ENCODE results near the gene GLIPR2.
"Not testable (repeated sequence)": the region's sequence is repeated elsewhere in the genome, so short reads cannot be mapped to it uniquely, and the experiment has no call there.

Gene GLIPR2

GRCh38 chr9:36144309-36145232 is 8.0 kb downstream of the GLIPR2 start:
- DNase-seq (ENCODE audit: low spot score), result peak; percentile 43

DNA sequence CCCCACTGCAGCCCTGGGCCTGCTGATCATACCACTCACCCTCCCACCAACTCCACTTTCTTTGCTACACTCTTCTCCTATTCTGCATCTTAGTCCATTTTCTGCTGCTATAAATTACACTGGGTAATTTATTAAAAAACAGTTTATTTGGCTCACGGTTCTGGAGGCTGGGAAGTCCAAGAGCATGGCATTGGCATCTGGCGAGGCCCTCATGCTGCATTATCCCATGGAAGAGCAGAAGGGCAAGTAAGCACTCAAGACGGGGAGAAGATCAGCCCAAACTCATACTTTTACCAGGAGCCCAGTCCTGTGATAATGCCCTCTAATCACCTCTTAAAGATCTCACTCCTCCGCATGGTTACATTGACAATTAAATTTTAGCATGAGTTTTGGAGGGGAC is 9.4 kb downstream of the GLIPR2 start:
- no peak for DNase-seq (ENCODE audit: low spot score)

DNA sequence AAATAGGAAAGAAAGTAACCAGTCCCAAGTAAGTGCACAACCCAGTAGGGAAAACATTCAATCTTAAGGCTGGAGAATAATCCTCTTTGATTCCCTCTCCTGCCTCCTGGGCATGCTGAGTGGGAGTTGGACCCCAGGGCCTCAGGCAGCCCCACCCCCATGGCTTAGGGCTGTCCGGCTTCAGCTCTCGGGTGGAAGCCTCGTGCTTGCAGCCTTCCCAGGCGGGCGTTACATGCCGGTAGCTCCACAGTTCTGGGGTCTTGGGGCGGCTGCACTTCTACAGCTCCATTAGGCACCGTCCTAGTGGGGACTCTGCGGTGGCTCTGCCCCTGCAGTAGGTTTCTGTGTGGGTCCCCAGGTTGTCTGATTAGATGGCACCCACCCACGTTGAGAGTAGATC is 10.1 kb downstream of the GLIPR2 start:
- no peak for DNase-seq (ENCODE audit: low spot score)

DNA sequence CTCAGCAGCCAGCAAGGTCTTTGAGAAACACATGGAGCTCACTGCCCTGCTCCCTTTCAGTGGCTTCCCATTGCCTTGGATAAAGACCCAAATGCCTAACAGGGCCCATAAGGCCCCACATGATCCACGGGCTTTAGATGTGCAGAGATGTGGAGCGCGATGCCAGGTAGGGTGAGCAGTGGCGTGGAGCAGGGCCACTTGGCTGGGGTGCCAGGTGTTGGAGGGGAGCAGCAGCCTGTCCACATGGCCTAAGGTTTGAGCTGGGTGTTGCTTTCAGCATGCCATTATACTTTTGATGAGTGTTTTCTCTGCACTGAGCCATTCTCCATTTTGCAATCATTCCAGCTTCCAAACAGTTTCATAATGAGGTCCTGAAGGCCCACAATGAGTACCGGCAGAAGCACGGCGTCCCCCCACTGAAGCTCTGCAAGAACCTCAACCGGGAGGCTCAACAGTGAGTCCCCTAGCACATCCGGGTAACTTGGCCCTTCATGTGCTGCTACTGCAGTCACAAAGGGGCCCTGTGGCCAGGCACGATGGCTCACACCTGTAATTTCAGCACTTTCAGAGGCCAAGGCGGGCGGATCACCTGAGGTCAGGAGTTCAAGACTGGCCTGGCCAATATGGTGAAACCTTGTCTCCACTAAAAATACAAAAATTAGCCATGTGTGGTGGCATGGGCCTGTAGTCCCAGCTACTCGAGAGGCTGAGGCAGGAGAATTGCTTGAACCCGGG is 11.1 kb downstream of the GLIPR2 start:
- no peak for DNase-seq (ENCODE audit: low spot score)

- peak; percentile 86 for DNase-seq (ENCODE audit: low spot score)
These were observed 11.9 kb downstream of the GLIPR2 start for GRCh38 chr9:36148311-36149051.

- no peak for DNase-seq (ENCODE audit: low spot score)
These were observed 12.7 kb downstream of the GLIPR2 start for GRCh38 chr9:36149197-36149596.

GRCh38 chr9:36150574-36151315 is 14.2 kb downstream of the GLIPR2 start:
- no peak for DNase-seq (ENCODE audit: low spot score)

- DNase-seq (ENCODE audit: low spot score), result peak; percentile 89
These were observed 15.0 kb downstream of the GLIPR2 start for GRCh38 chr9:36151316-36152210.

GRCh38 chr9:36152741-36153438 is 16.4 kb downstream of the GLIPR2 start:
- no peak for DNase-seq (ENCODE audit: low spot score)

GRCh38 chr9:36153746-36154145 is 17.2 kb downstream of the GLIPR2 start:
- DNase-seq (ENCODE audit: low spot score), result no peak

DNA sequence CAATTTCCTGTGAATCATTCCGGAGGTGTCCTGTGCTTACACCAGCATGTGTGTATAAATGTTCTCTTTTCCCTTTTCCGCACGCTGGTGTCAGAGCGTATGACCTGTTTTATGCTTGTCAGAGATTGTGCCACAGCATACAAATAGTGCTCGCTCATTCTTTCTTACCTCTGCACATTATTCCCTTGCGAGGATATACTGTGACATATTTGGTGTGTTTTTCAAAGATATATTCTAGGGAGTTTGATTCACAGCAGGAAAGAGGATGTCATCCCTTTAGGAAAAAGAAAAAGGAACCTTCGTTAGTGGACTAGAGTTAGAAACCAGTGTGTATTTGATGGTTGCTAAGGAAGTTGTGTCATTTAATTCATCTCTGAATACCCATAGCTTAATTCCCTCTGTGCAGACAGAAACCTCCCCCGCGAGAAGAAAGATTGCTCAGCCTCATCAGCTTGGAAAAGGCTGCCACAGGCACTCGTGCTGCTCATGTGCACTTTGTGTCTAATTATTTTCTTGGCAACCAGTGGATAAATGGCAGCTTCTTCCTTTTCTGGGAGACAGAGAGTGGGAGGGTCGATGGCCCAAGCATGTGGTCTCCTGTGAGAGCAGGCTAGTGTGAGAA is 17.9 kb downstream of the GLIPR2 start:
- DNase-seq (ENCODE audit: low spot score), result no peak

DNA sequence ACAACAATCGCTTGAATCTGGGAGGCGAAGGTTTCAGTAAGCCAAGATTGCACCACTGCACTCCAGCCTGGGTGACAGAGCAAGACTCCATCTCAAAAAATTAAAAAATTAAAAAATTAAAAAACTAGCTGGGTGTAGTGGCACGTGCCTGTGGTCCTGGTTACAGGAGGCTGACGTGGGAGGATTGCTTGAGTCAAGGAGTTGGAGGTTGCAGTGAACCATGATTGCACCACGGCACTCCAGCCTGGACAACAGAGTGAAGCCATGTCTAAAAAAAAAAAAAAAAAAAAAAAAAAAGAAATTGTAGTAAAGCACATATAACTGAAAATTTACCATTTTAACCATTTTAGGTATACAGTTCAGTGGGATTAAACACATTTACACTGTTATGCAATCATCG is 19.6 kb downstream of the GLIPR2 start:
- DNase-seq (ENCODE audit: low spot score), result no peak

- DNase-seq (ENCODE audit: low spot score), result no peak
These were observed 21.6 kb downstream of the GLIPR2 start for GRCh38 chr9:36158122-36158521.

DNA sequence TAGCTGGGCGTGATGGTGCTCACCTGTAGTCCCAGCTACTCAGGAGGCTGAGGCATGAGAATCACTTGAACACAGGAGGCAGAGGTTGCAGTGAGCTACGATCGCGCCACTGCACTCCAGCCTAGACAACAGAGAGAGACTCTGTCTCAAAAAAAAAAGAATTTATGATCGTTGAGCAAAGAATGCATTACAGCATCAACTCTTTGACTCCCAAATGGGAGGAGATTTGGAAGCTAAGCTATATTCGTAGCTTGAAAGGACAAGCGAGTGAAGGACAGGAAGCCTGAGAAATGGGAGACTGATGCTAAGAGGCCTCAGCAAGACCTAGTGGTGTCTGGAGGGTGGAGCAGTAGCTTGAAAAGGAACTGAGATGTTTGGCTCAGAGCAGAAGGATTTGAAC is 22.4 kb downstream of the GLIPR2 start:
- DNase-seq (ENCODE audit: low spot score), result no peak

GRCh38 chr9:36159509-36159908 is 23.0 kb downstream of the GLIPR2 start:
- DNase-seq (ENCODE audit: low spot score), result not testable (repeated sequence)

- DNase-seq (ENCODE audit: low spot score), result not testable (repeated sequence)
These were observed 23.6 kb downstream of the GLIPR2 start for GRCh38 chr9:36160126-36160525.

- no peak for DNase-seq (ENCODE audit: low spot score)
These were observed 24.7 kb downstream of the GLIPR2 start for GRCh38 chr9:36161187-36161586.

DNA sequence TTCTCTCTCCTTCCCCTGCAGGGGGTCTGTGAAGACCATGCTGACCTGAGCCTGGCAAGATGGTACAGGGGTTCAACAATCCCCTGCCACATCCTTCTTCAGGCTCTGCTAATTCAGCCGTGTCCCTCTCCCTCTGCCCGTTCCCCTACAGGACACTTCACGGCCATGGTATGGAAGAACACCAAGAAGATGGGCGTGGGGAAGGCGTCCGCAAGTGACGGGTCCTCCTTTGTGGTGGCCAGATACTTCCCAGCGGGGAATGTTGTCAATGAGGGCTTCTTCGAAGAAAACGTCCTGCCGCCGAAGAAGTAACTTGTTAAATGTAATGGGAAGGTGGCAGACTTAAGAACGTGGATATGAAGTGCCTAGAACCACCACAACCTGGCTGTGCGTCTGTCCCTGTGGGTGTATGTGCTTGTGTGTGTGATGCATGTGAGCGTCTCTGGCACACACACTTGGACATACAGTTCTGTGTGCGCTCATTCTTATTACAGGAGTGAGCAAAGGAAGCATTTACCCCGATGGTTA is 25.7 kb downstream of the GLIPR2 start:
- DNase-seq (ENCODE audit: low spot score), result no peak

DNA sequence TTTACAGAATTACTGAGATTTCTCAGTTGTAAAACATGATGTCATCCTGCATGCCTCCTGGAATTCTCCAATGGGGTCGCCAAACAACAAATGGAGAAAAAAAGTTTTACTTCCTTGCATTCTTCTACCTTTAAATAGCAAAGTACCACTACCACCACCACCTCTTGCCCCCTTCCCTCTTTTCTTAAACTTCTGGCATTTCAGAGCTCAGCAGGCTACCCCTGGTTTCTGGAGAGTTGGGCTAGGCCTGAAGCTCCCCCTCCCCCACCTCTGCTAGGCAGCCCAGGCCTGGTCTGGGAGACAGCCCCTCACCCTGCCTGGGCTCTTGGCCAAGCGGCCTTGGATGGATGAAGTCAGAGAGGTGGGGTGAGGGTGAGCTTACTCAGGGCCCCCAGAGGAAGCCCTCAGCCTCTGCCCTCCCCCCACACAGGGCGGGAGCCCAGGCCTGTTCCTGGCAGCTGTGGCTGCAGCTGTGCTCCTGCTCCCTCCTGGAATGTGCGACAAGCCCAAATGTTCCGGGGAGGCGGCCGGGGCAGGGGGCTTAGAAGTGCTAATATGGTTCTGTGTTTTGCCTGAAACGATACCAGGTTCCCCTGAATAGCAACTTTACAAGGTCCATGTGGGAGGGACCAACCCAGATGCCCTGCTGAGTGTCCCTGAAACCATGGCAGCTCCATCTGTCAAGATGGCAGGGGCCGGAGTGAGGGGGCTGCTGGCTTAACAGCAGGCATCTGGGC is 26.7 kb downstream of the GLIPR2 start:
- no peak for DNase-seq (ENCODE audit: low spot score)

All from CD4-positive, alpha-beta T cell treated with Interleukin-2 at 100 ng/mL for 4 hours (primary cell).